Stimulated activated naive CD4-positive, alpha-beta T cell (primary cell): ENCODE results near the gene DNMT1.
"Not testable (repeated sequence)": the region's sequence is repeated elsewhere in the genome, so short reads cannot be mapped to it uniquely, and the experiment has no call there.

Experiments
- DNase-seq, 6 experiments: peaks; one replicate each; lab custom pipeline; 2025; lab: John Stamatoyannopoulos, UW

The DNMT1 gene

GRCh38 chr19:10183926-10184325 lies 10.8 kb downstream of the DNMT1 start:
- no peak for DNase-seq

DNA sequence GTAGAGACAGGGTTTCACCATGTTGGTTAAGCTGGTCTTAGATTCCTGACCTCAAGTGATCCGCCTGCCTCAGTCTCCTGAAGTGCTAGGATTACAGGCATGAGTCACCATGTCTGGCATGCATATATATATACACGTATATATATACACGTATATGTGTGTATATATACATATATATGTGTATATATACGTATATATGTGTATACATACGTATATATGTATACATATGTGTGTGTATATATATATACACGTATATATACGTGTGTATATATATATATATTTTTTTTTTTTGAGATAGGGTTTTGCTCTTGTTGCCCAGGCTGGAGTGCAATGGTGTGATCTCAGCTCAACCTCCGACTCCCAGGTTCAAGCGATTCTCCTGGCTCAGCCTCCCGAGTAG lies 11.9 kb downstream of the DNMT1 start:
- DNase-seq = no peak

GRCh38 chr19:10182076-10182475 lies 12.7 kb downstream of the DNMT1 start:
- DNase-seq = no peak

GRCh38 chr19:10180459-10180858 lies 14.3 kb downstream of the DNMT1 start:
- no peak for DNase-seq

- DNase-seq = not testable (repeated sequence)
Observed at GRCh38 chr19:10180024-10180423, 14.7 kb downstream of the DNMT1 start.

- DNase-seq = no peak
Observed at GRCh38 chr19:10173527-10173926, 21.2 kb downstream of the DNMT1 start.

DNA sequence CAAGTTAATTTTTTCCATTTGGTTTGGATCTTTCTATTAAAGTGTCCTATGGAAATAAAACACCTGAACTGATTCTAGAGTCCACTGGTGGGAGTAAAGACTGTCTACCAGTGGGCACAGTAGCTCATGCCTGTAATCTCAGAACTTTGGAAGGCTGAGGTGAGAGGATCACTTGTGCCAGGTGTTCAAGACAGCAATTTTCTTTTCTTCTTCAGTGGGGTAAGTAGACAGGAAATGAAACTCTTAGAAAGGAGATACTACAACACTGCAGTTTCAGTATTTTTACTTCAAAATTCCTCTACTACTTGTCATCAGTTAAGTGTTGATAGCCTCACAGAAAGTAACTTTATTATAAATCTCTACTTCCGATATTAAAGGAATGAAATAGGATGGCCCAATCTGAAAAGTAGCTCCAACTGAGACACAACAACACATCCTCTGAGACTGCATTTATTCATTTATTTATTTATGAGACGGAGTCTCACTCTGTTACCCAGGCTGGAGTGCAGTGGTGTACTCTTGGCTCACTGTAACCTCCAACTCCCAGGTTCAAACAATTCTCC lies 26.3 kb downstream of the DNMT1 start:
- DNase-seq = no peak

DNA sequence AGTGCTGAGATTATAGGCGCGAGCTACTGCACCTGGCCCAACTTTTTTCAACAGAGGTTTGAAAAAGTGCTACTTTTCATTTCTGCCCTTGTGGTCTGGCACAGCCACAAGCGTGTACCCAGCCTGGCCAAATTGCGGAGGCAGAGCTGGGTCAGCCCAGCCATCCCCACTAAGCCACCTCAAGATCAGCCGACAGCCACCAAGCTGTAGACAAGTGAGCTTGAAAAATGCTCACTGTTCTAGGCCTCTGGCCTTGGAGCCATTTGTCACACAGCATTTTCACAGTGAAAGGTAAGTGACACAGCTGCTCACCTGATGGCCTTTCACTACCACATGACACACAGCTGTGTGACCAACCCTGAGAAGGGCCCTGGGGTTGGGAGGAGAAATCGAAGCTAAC lies 27.3 kb downstream of the DNMT1 start:
- DNase-seq = no peak

- not testable (repeated sequence) for DNase-seq
Observed at GRCh38 chr19:10166501-10166900, 28.3 kb downstream of the DNMT1 start.

DNA sequence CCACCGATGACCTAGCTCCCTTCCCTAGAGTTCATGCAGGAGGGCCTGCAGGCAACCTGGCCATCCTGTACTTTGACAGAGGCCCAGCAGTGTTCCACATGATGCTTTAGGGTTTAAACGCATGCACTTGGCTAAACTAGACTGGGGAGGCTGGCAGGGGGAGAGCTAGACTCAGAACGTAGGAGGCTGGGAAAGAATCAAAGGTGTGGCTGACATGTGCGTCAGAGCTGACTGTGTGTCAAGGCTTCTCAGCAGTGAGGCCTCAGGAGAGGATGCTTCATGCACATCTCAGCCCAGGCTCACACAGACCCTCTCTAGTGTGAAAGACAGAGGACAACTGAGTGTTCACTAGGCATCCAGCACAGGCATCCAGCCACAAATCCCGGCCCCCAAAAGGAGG lies 28.7 kb downstream of the DNMT1 start:
- DNase-seq = no peak

DNA sequence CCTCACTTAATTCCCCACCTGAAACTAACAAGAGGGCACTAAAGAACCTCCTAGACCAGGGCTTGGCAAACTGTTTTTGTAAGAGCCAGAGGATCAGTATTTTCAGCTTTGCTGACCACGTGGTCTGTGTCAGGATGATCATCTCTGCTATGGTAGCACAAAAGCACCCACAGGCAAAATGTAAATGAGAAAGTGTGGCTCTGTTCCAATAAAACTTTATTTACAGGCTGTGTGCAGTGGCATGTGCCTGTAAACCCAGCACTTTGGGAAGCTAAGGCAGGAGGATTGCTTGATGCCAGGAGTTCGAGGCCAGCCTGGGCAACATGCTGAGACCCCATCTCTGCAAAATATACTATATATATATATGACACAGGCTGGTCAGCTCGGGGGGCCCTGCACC lies 31.2 kb downstream of the DNMT1 start:
- no peak for DNase-seq

- no peak for DNase-seq
Observed at GRCh38 chr19:10159610-10160009, 35.1 kb downstream of the DNMT1 start.

DNA sequence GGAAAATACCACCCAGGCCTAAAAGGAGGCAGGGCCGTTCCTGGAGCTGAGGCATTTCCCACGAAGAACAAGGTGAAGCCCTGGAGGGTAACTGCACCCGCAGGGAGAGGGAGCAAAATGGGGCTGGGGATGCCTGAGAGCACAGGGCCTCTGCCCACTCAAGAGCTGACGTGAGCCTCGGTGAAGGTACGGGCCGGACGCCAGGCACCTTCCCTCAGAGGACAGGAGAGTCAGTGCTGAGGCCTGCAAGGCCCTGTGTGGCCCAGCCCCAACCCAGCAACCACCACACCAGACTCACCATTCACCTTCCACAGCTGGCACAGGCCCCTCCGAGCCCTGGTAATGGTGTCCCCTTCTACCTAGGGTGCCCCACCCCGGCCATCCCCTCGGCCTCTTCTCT lies 36.3 kb downstream of the DNMT1 start:
- DNase-seq = no peak

DNA sequence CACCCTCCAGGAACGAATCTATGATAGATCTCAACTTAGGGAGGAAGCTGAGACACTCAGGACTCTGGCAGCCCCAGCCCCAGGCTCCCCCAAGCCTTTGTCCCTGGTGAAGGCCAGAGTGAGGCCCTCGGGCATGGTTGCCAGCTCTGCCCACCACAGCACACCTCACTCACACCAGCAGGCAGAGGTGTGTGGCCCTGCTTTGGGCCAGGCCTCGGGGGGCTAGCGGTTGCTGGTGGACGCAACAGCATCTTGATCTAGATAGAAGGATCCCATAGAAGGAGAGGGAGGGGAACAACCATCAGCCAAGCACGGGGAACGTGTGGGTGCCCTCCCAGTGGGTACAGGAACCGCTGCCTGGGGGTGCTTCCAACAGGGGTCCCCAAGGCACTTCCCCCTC lies 36.7 kb downstream of the DNMT1 start:
- DNase-seq = no peak

DNA sequence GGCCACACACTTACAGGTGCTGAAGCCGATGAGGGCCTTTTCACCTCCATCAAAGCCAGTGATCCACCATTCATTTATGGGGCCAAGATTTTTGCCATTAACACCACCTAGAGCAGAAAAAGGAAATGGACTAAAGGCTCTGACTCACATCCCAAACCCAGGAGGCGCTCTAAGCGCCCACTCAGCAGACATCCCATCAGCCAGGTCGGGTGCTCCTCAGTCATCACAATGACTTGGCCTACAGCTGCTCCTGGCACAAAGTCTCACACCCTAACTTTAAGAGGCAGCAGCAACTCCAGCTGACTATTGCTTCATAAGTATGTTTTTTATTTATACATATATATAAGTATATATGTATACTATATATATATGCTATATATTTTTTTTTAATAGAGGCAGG lies 38.9 kb downstream of the DNMT1 start:
- DNase-seq = no peak

DNA sequence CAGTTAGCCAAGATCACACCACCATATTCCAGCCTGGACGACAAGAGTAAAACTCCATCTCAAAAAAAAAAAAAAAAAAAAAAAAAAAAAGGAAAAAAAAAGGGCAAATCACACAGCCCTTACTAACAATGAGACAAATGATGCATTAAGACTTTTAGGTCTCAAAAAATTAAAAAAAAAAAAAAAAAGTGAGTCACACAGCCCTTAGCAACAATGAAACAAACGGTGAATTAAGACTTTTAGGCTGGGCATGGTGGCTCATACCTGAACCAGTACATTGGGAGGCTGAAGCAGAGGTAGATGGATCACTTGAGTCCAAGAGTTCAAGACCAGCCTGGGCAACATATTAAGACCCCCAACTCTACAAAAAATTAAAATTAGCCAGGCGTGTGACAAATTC lies 42.7 kb downstream of the DNMT1 start:
- DNase-seq = no peak

GRCh38 chr19:10151521-10151920 lies 43.2 kb downstream of the DNMT1 start:
- no peak for DNase-seq

DNA sequence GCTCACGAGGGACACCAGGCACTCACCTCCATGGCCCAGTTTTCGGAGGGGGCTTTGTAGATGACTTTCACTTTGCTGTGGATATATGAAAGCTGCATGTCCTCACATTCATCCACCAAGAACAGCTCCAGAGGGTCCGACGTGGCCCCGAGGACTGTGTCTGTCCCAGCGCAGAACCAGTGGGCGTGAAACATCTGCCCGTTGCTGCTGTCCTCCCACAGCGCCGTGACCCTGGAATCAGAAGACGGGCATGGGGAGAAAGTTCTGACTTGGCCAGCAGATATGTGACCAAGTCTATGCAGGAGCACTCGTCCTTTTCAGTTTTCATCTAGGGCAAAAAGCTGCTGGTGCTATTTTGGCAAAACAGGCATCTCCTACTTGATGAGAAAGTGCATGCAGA lies 45.3 kb downstream of the DNMT1 start:
- DNase-seq = no peak

DNA sequence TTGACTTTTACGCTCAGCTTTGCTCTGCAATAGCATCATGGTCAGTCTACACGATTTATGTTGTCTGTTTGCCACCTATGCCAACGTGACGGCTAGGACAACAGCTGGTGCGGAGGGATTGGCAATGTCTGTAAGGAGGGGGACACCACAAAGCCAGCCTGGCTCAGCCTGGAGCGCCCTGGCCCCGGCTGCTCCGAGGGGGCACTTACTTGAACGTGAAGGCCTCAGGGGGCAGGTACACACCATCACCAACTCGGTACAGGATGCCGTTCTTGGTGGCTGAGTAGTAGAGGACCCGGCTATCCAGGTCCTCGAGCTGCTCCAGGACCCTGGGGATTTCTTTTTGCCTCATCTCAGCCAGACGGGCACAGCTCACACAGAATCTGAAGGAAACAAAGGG lies 48.6 kb downstream of the DNMT1 start:
- DNase-seq = no peak

DNA sequence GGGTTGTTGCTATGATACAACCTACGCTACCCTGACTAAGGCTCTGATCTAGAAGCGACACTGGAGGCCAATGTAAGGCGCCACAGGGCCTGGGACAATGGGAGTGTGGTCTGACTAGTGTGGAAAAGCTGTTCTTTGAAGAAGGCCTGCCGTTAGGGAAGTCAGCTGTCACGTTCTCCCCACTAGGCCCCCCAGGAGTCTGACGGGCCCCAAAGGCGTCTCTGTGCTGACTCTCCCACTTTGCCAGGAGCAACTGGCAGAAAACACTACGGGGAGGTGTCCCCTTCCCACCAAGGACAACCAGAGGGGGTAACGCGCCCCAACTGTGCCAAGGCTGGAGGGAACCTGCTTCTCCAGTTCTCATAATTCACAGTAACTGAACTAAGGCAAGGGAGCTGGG lies 49.7 kb downstream of the DNMT1 start:
- DNase-seq = no peak

- DNase-seq = no peak
Observed at GRCh38 chr19:10144361-10144760, 50.4 kb downstream of the DNMT1 start.

DNA sequence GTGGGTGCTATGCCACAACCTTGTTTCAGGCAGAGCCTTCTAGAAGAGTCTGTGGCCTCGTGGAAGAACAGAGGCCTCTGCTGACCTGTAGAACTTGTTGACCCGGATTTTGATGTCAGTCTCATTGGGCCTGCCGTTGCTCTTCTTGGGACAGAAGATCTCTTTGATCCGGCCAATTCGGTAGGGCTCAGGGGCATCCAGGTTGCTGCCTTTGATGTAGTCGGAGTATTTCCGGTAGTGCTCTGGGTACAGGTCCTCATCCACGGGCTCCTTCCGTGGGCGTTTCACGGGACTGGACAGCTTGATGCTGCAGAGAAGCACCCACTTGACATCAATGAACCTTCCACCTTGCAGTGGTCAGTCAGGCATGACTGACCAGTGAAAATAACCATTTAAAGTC lies 51.1 kb downstream of the DNMT1 start:
- DNase-seq = no peak

- peak in 5 of 6 experiments; percentile 25 to 71 (median 66) for DNase-seq
Observed at GRCh38 chr19:10142701-10143375, 51.9 kb downstream of the DNMT1 start.

- no peak for DNase-seq
Observed at GRCh38 chr19:10141973-10142372, 52.8 kb downstream of the DNMT1 start.
